Liver (tissue), 3 donors: ENCODE results near the gene CFAP251.

Source experiments
- FOXA2 ChIP-seq: IDR thresholded peaks from 2 replicates; pipeline ENCODE4 v1.6.1; 2016; ENCODE audit warnings: antibody characterized with exemption
- GABPA ChIP-seq, 2 donors: IDR thresholded peaks in 1 of 2; conservative IDR thresholded peaks in 1 of 2; 2 replicates each; pipeline ENCODE4 v1.6.1; 2016; ENCODE audit warnings: antibody characterized with exemption in 2 of 2, mild to moderate bottlenecking in 1 of 2, moderate library complexity in 1 of 2
- JUND ChIP-seq, 2 donors: IDR thresholded peaks; 2 replicates each; pipeline ENCODE4 v1.6.1; 2016; ENCODE audit warnings: antibody characterized with exemption in 2 of 2
- RAD21 ChIP-seq, 2 donors: IDR thresholded peaks; 2 replicates each; pipeline ENCODE4 v1.6.1; 2016; ENCODE audit warnings: antibody characterized with exemption in 2 of 2, mild to moderate bottlenecking in 2 of 2
- RXRA ChIP-seq, 2 donors: IDR thresholded peaks; 2 replicates each; pipeline ENCODE4 v1.6.1; 2017 to 2018; ENCODE audit warnings: antibody characterized with exemption in 2 of 2, mild to moderate bottlenecking in 1 of 2
- YY1 ChIP-seq: IDR thresholded peaks from 2 replicates; pipeline ENCODE4 v1.6.1; 2016; ENCODE audit warnings: antibody characterized with exemption, mild to moderate bottlenecking
- TF ChIP-seq, protein P1 (sequence below): fragments of 150-350 bp; IDR thresholded peaks from 2 replicates; pipeline ENCODE4 v1.5.1; 2017; ENCODE audit warnings: improper control_type of control experiment, low read depth, low read length; ENCODE audit not compliant: missing input control
- TF ChIP-seq, protein P2 (sequence below): IDR thresholded peaks from 2 replicates; pipeline ENCODE4 v1.6.1; 2016; ENCODE audit warnings: antibody characterized with exemption, mild to moderate bottlenecking
- TF ChIP-seq, protein P3 (sequence below): IDR thresholded peaks from 2 replicates; pipeline ENCODE4 v1.6.1; 2016; ENCODE audit warnings: antibody characterized with exemption
- donor health status: healthy.
- donor health status: healthy.

DNA sequence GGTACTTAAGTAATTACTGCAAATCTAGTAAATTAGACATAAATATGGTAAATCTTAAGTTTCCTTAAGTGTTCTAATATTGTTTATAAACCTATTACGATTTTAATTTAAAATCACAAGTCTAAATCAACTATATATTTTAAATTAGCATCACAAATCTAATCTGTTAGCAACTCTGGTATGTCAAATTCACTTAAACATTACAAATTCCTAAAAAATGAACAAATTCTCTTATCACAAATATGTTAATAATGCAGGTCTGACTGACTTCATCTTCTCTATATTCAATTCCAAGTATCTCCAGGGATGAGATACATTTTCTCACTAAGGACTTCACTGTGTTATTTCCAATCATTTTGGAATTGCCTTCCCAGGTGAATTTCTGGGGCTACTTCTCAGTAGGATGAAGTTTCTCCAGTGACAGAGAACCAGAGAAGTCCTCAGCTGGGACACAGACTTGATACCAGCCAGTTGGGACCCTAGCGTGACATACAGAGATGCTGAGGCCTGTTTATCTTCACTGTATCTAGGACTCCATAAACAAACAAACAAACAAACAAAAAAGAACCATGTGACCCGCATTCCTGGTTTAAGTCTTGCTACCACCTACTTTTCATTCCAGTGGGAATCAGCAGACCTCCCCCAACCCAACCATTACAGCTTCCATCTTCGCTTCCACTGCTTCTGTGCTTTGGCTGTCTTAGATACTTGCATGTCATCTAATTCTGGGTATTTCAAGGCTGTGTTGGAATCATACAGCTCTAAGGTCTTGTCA lies 21.8 kb downstream of the CFAP251 start:
- no peak for TF ChIP-seq RAD21 (IDR thresholded peaks at IDR 0.05)
- TF ChIP-seq, protein P1, sequence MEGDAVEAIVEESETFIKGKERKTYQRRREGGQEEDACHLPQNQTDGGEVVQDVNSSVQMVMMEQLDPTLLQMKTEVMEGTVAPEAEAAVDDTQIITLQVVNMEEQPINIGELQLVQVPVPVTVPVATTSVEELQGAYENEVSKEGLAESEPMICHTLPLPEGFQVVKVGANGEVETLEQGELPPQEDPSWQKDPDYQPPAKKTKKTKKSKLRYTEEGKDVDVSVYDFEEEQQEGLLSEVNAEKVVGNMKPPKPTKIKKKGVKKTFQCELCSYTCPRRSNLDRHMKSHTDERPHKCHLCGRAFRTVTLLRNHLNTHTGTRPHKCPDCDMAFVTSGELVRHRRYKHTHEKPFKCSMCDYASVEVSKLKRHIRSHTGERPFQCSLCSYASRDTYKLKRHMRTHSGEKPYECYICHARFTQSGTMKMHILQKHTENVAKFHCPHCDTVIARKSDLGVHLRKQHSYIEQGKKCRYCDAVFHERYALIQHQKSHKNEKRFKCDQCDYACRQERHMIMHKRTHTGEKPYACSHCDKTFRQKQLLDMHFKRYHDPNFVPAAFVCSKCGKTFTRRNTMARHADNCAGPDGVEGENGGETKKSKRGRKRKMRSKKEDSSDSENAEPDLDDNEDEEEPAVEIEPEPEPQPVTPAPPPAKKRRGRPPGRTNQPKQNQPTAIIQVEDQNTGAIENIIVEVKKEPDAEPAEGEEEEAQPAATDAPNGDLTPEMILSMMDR: no peak
- TF ChIP-seq JUND (IDR thresholded peaks at IDR 0.05): no peak
- no peak for TF ChIP-seq RXRA (IDR thresholded peaks at IDR 0.05)
- TF ChIP-seq FOXA2: no peak
- TF ChIP-seq, protein P2, sequence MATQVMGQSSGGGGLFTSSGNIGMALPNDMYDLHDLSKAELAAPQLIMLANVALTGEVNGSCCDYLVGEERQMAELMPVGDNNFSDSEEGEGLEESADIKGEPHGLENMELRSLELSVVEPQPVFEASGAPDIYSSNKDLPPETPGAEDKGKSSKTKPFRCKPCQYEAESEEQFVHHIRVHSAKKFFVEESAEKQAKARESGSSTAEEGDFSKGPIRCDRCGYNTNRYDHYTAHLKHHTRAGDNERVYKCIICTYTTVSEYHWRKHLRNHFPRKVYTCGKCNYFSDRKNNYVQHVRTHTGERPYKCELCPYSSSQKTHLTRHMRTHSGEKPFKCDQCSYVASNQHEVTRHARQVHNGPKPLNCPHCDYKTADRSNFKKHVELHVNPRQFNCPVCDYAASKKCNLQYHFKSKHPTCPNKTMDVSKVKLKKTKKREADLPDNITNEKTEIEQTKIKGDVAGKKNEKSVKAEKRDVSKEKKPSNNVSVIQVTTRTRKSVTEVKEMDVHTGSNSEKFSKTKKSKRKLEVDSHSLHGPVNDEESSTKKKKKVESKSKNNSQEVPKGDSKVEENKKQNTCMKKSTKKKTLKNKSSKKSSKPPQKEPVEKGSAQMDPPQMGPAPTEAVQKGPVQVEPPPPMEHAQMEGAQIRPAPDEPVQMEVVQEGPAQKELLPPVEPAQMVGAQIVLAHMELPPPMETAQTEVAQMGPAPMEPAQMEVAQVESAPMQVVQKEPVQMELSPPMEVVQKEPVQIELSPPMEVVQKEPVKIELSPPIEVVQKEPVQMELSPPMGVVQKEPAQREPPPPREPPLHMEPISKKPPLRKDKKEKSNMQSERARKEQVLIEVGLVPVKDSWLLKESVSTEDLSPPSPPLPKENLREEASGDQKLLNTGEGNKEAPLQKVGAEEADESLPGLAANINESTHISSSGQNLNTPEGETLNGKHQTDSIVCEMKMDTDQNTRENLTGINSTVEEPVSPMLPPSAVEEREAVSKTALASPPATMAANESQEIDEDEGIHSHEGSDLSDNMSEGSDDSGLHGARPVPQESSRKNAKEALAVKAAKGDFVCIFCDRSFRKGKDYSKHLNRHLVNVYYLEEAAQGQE: no peak
- no peak for TF ChIP-seq YY1
- no peak for TF ChIP-seq GABPA (IDR thresholded peaks at IDR 0.05 in 1 of 2, conservative IDR thresholded peaks at IDR 0.05 in 1 of 2)
- TF ChIP-seq, protein P3, sequence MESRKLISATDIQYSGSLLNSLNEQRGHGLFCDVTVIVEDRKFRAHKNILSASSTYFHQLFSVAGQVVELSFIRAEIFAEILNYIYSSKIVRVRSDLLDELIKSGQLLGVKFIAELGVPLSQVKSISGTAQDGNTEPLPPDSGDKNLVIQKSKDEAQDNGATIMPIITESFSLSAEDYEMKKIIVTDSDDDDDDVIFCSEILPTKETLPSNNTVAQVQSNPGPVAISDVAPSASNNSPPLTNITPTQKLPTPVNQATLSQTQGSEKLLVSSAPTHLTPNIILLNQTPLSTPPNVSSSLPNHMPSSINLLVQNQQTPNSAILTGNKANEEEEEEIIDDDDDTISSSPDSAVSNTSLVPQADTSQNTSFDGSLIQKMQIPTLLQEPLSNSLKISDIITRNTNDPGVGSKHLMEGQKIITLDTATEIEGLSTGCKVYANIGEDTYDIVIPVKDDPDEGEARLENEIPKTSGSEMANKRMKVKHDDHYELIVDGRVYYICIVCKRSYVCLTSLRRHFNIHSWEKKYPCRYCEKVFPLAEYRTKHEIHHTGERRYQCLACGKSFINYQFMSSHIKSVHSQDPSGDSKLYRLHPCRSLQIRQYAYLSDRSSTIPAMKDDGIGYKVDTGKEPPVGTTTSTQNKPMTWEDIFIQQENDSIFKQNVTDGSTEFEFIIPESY: no peak
